IMR-90 (cell line): ENCODE data around the gene KIF1C. TPM values are rescaled to one million over a fixed set of nuclear protein-coding genes. Genes with fewer than 3 reads are reported as not detected.

Experiments used
- ATAC-seq: fragments of 200-7000 bp; cut with Tn5 transposase; 2 replicates; pipeline ENCODE4 v1.9.1; 2020; ENCODE audit warnings: low read depth, mild to moderate bottlenecking, moderate library complexity
- BruUV-seq: library from RNA; stranded (reverse); fragments of 400-500 nt; replicated peaks from 2 replicates; lab custom pipeline; 2021; lab: Mats Ljungman, UMichigan
- CTCF ChIA-PET: fragments of 300-600 bp; formaldehyde crosslinking; extraction: SDS; loops from one replicate; lab custom pipeline; 2021; ENCODE audit warnings: antibody characterized with exemption; lab: Yijun Ruan, JAX
- POLR2A ChIA-PET: fragments of 300-600 bp; sonication (Branson Sonifier 250); formaldehyde crosslinking; loops from one replicate; lab custom pipeline; 2022; ENCODE audit warnings: antibody characterized with exemption; ENCODE audit not compliant: unreplicated experiment; lab: Charles Lee
- DNase-seq: peaks from one replicate; pipeline ENCODE4 v3.0.0; 2013
- H2AFZ ChIP-seq: replicated peaks from 2 replicates; pipeline ENCODE3; 2013; ENCODE audit warnings: low read length, mild to moderate bottlenecking; ENCODE audit not compliant: poor library complexity
- H2AK5ac ChIP-seq: 2 replicates; pipeline ENCODE4 v1.6.1; 2013; ENCODE audit warnings: low read depth, low read length, inconsistent platforms
- H2AK9ac ChIP-seq: replicated peaks from 2 replicates; pipeline ENCODE3; 2013; ENCODE audit warnings: mild to moderate bottlenecking, low read depth, low read length, moderate library complexity; ENCODE audit not compliant: poor library complexity
- H2BK120ac ChIP-seq: 2 replicates; pipeline ENCODE4 v1.6.1; 2013; ENCODE audit warnings: low read depth, low read length, inconsistent platforms
- H2BK15ac ChIP-seq: 3 replicates; pipeline ENCODE4 v1.6.1; 2013; ENCODE audit warnings: low read depth, low read length, inconsistent platforms
- H2BK20ac ChIP-seq: 2 replicates; pipeline ENCODE4 v1.6.1; 2013; ENCODE audit warnings: low read depth, mild to moderate bottlenecking, inconsistent platforms, low read length, moderate library complexity
- H2BK5ac ChIP-seq: 2 replicates; pipeline ENCODE4 v1.6.1; 2013; ENCODE audit warnings: mild to moderate bottlenecking, low read depth, low read length, inconsistent platforms; ENCODE audit not compliant: poor library complexity, severe bottlenecking
- H3K14ac ChIP-seq: replicated peaks from 2 replicates; pipeline ENCODE4 v1.6.1; 2013; ENCODE audit warnings: low read depth, low read length, inconsistent platforms
- H3K18ac ChIP-seq: 2 replicates; pipeline ENCODE4 v1.6.1; 2013; ENCODE audit warnings: low read depth, low read length, control low read depth
- H3K23ac ChIP-seq: 2 replicates; pipeline ENCODE4 v1.6.1; 2013; ENCODE audit warnings: low read depth, low read length, inconsistent platforms
- H3K27ac ChIP-seq: 2 replicates; pipeline ENCODE4 v1.5.1; 2013; ENCODE audit warnings: mild to moderate bottlenecking, control low read depth, low read length; ENCODE audit not compliant: insufficient read depth
- H3K27me3 ChIP-seq: 2 replicates; pipeline ENCODE4 v1.6.1; 2013; ENCODE audit warnings: low read length; ENCODE audit not compliant: control insufficient read depth, insufficient read depth
- H3K36me3 ChIP-seq: 2 replicates; pipeline ENCODE4 v1.6.1; 2013; ENCODE audit warnings: low read length, mixed read lengths; ENCODE audit not compliant: control insufficient read depth, insufficient read depth
- H3K4ac ChIP-seq: 2 replicates; pipeline ENCODE4 v1.6.1; 2013; ENCODE audit warnings: low read depth, low read length, inconsistent platforms
- H3K4me1 ChIP-seq: 2 replicates; pipeline ENCODE4 v1.6.1; 2013; ENCODE audit warnings: low read length, mixed read lengths; ENCODE audit not compliant: control insufficient read depth, insufficient read depth
- H3K4me2 ChIP-seq: 2 replicates; pipeline ENCODE4 v1.6.1; 2013; ENCODE audit warnings: low read depth, mild to moderate bottlenecking, control low read depth, low read length, moderate library complexity
- H3K4me3 ChIP-seq: 2 replicates; pipeline ENCODE4 v1.5.1; 2013; ENCODE audit warnings: low read depth, mild to moderate bottlenecking, control low read depth, low read length, moderate library complexity; ENCODE audit not compliant: insufficient read depth
- H3K56ac ChIP-seq: 2 replicates; pipeline ENCODE4 v1.6.1; 2013; ENCODE audit warnings: low read length, inconsistent platforms; ENCODE audit not compliant: insufficient read depth; ENCODE audit errors: extremely low read depth
- H3K79me1 ChIP-seq, 2 experiments: 2 replicates each; pipeline ENCODE4 v1.6.1; 2013; ENCODE audit warnings: low read length in 2 of 2, inconsistent platforms in 1 of 2, low read depth in 1 of 2
- H3K9ac ChIP-seq: 2 replicates; pipeline ENCODE4 v1.6.1; 2013; ENCODE audit warnings: low read depth, low read length, control low read depth
- H3K9me1 ChIP-seq: 2 replicates; pipeline ENCODE4 v1.6.1; 2013; ENCODE audit warnings: low read length, inconsistent platforms; ENCODE audit not compliant: insufficient read depth
- H3K9me3 ChIP-seq: 2 replicates; pipeline ENCODE4 v1.6.1; 2013; ENCODE audit warnings: low read length; ENCODE audit not compliant: control insufficient read depth, insufficient read depth
- H4K20me1 ChIP-seq: 2 replicates; pipeline ENCODE4 v1.6.1; 2013; ENCODE audit warnings: low read length, inconsistent platforms; ENCODE audit not compliant: insufficient read depth
- H4K5ac ChIP-seq: 2 replicates; pipeline ENCODE4 v1.6.1; 2013; ENCODE audit warnings: mild to moderate bottlenecking, low read depth, low read length, control low read depth
- H4K8ac ChIP-seq, 2 experiments: 2 replicates each; pipeline ENCODE4 v1.6.1; 2013; ENCODE audit warnings: low read depth in 2 of 2, low read length in 2 of 2, control low read depth in 1 of 2, inconsistent platforms in 1 of 2
- H4K91ac ChIP-seq: 2 replicates; pipeline ENCODE4 v1.6.1; 2013; ENCODE audit warnings: low read depth, low read length, inconsistent platforms; ENCODE audit not compliant: insufficient read depth
- CHD1 ChIP-seq: IDR thresholded peaks from 2 replicates; pipeline ENCODE4 v1.6.1; 2012; ENCODE audit warnings: low read depth, low read length, improper control_type of control experiment
- WGBS, 2 experiments: methylation state at CpG; one replicate each; pipeline versions ENCODE4 v1.1.5 to v1.1.7; 2013; ENCODE audit warnings: missing lambda C conversion rate in 2 of 2; ENCODE audit not compliant: insufficient read length in 1 of 2; ENCODE audit errors: extremely low coverage in 2 of 2; 5-methylcytosine and 5-hydroxymethylcytosine counted together
- dilution Hi-C: fragments of 300-500 bp; cut with HindIII; formaldehyde crosslinking; loops from one replicate; pipeline ENCODE4 v1.14.3; 2018; ENCODE audit warnings: low sequenced_read_pairs; ENCODE audit not compliant: unreplicated experiment
- in situ Hi-C: fragments of 300-500 bp; cut with MboI; formaldehyde crosslinking; loops from 3 replicates; pipeline ENCODE4 v1.14.3; 2019; ENCODE audit warnings: low sequenced_read_pairs, inconsistent platforms, mixed read lengths
- intact Hi-C: fragments of 100-400 bp; cut with micrococcal nuclease; formaldehyde crosslinking; loops from 2 replicates; pipeline ENCODE4 v1.10.0; 2022
- polyA plus RNA-seq, 3 experiments: library from polyadenylated mRNA; depleted of rRNA; stranded (reverse); fragments of >200 nt; gene quantifications; 2 replicates each; pipeline ENCODE4 v1.2.3, GENCODE V29; 2012; ENCODE audit warnings: low replicate concordance in 1 of 3
- total RNA-seq: library from RNA; depleted of rRNA; stranded (reverse); fragments of >200 nt; gene quantifications from 2 replicates; pipeline ENCODE4 v1.2.3, GENCODE V29; 2012

The KIF1C gene
- total and polyA plus RNA-seq, 2 of the 4 experiments (the other 2 are of a cell fraction) = 27.4 to 28.7 TPM

DNA sequence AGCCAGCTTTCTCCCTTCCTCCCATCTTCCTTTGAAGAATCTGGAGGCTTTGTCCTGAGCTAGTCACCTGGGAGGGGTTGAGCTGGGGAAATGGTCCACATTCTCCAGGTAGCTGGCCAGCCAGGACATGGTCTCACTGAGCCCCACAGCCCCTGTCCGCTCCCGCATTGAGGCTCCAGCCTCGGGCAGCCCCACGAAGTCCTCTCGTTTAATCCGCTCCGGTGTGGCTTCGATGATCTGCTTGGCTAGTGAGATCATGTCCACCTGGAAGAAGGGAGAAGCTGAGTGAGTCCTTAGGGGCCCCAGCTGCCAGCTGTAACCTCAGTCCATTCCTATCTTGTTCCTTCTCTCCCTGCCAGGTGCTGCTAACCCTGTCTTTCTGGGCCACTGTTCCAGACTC is 27.5 kb upstream of the KIF1C start:
- no peak overlapping the region for H4K5ac ChIP-seq
- H3K9ac ChIP-seq = no peak overlapping the region
- H2AFZ ChIP-seq = no peak overlapping the region
- H3K36me3 ChIP-seq = peaks cover 33% of the 10 kb centered on the region
- peaks cover 22% of the 10 kb centered on the region for H3K9me1 ChIP-seq
- DNase-seq (no peak), ATAC-seq (no peak)
- no peak overlapping the region; the same call in 1 of the 2 replicates for H3K4me2 ChIP-seq
- H3K14ac ChIP-seq = peak overlapping the region; percentile 83; the same call in 1 of the 2 replicates
- H2BK20ac ChIP-seq = no peak overlapping the region; the same call in 1 of the 2 replicates
- intact Hi-C loops = no loop called here
- H3K27me3 ChIP-seq = no peaks in the 10 kb centered on the region
- H3K9me3 ChIP-seq = no peaks in the 10 kb centered on the region
- CTCF ChIA-PET = interaction anchor here (1.1 to 1.9 kb wide), 2 partner anchors 10 to 61 kb away, joined by 3 to 6 read pairs; no protein-coding TSS in a partner anchor
- H3K4ac ChIP-seq = peak overlapping the region; percentile 100
- H2AK9ac ChIP-seq = peak overlapping the region; percentile 100
- H3K23ac ChIP-seq = peak overlapping the region; percentile 88; the same call in 1 of the 2 replicates
- H4K91ac ChIP-seq = peak overlapping the region; percentile 99
- peak overlapping the region; percentile 21 for H2BK5ac ChIP-seq
- 0 out of 2 replicates have a peak overlapping the region, but pooled peaks have one; percentile 17 for H2AK5ac ChIP-seq
- peaks cover 14% of the 10 kb centered on the region for H3K4me1 ChIP-seq
- peaks cover 3% of the 10 kb centered on the region; the same call in 1 of the 2 replicates for H4K20me1 ChIP-seq
- no peak overlapping the region; the same call in 2 of the 3 replicates for H2BK15ac ChIP-seq
- H3K18ac ChIP-seq = no peak overlapping the region
- dilution Hi-C loops = no loop called here
- peak overlapping the region; percentile 79 for H3K27ac ChIP-seq
- no peak overlapping the region for H3K56ac ChIP-seq
- H3K79me1 ChIP-seq = peaks cover 15 to 68% of the 10 kb centered on the region in 2 experiments
- BruUV-seq = no TSS peak
- peak overlapping the region; percentile 96 to 97; a peak in 2 of 4 replicates for H4K8ac ChIP-seq
- in situ Hi-C loops = no loop called here
- H2BK120ac ChIP-seq = peak overlapping the region; percentile 85; the same call in 1 of the 2 replicates
- no peak for TF ChIP-seq CHD1
- POLR2A ChIA-PET = interaction anchor here (1.4 kb wide), 1 partner anchor 9 kb away, joined by 4 read pairs; no protein-coding TSS in a partner anchor
- no peak overlapping the region for H3K4me3 ChIP-seq
- WGBS, 2 experiments = 89% methylated on average over 4 of the region's 8 CpGs; no CpG with 5 or more reads in 1 of the 2 experiments
